WERI-Rb-1 (cell line): ENCODE results near the gene KAZN.

Experiments
- DNase-seq: peaks from one replicate; pipeline ENCODE4 v3.0.0-alpha.2; 2020
- H3K27ac ChIP-seq: fragments of 250-450 bp; sonication (Bioruptor Pico); 2 replicates; pipeline ENCODE4 v1.5.1; 2020; ENCODE audit warnings: mild to moderate bottlenecking, moderate library complexity
- H3K27me3 ChIP-seq: fragments of 250-450 bp; sonication (Bioruptor Pico); 2 replicates; pipeline ENCODE4 v1.5.1; 2021; ENCODE audit warnings: mild to moderate bottlenecking, low read depth, moderate library complexity; ENCODE audit not compliant: insufficient read depth, severe bottlenecking
- H3K36me3 ChIP-seq: fragments of 250-450 bp; sonication (Bioruptor Pico); 2 replicates; pipeline ENCODE4 v1.5.1; 2020; ENCODE audit warnings: mild to moderate bottlenecking, moderate library complexity
- H3K4me3 ChIP-seq: 2 replicates; pipeline ENCODE4 v1.5.1; 2011; ENCODE audit warnings: low read depth, mild to moderate bottlenecking, control low read depth, low read length
- H3K9me3 ChIP-seq: fragments of 250-450 bp; sonication (Bioruptor Pico); 2 replicates; pipeline ENCODE4 v1.5.1; 2021; ENCODE audit warnings: mild to moderate bottlenecking, moderate library complexity; ENCODE audit not compliant: severe bottlenecking
- TF ChIP-seq, protein P1 (sequence below): IDR thresholded peaks from 2 replicates; pipeline ENCODE4 v1.5.1; 2011; ENCODE audit warnings: low read depth, mild to moderate bottlenecking, control low read depth, inconsistent platforms, low read length

Gene KAZN

DNA sequence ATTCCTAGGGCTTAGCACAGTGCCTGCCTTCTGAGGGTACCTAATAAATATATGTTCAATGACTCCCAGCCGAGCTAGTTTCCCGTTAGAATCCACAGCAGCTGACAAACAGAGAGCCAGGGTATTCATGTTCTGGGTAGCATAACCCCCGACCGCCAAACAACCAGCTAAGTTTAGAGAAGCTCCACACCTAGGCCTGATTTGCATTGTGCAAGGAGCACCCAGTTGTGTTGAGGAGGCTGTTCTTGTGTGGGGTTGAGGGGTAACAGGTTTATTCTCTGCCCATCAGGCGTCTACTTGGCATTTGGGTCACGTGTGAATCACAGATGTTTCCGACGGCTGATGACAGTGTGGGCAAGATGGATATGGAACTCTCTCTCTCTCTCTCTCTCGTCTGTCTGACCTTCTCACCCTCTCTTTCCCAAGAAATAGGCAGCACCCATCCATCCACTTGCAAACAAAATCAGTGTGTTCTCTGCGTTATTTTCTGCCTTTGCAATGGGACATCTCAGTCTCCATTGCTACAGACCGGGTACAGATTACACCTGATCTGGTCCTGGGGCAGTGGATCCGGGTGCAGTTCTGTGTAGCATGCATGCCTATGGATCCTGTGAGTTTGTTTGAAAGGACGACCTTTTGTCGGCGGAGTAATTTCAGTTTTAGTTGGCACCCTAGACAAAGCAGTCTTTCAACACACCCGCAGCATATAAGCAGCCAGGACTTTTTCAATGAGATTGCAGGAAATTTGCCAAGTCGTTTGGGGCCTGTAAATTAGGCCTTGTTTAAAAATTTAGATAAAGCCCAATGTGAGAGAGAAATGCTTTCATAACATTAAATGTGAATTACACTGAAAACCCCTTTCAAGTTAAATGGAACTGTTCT, 29.4 kb downstream of the KAZN start:
- peaks cover 7% of the 10 kb centered on the region for H3K9me3 ChIP-seq
- TF ChIP-seq, protein P1, sequence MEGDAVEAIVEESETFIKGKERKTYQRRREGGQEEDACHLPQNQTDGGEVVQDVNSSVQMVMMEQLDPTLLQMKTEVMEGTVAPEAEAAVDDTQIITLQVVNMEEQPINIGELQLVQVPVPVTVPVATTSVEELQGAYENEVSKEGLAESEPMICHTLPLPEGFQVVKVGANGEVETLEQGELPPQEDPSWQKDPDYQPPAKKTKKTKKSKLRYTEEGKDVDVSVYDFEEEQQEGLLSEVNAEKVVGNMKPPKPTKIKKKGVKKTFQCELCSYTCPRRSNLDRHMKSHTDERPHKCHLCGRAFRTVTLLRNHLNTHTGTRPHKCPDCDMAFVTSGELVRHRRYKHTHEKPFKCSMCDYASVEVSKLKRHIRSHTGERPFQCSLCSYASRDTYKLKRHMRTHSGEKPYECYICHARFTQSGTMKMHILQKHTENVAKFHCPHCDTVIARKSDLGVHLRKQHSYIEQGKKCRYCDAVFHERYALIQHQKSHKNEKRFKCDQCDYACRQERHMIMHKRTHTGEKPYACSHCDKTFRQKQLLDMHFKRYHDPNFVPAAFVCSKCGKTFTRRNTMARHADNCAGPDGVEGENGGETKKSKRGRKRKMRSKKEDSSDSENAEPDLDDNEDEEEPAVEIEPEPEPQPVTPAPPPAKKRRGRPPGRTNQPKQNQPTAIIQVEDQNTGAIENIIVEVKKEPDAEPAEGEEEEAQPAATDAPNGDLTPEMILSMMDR = no peak
- DNase-seq = no peak
- peak overlapping the region; percentile 67 for H3K27ac ChIP-seq
- no peaks in the 10 kb centered on the region for H3K36me3 ChIP-seq
- H3K27me3 ChIP-seq = no peaks in the 10 kb centered on the region
- no peak overlapping the region for H3K4me3 ChIP-seq

GRCh38 chr1:14629363-14630014, 31.0 kb downstream of the KAZN start:
- TF ChIP-seq, protein P1 = no peak
- Histone ChIP-seq H3K27me3 (no peaks in the 10 kb centered on the region), H3K36me3 (no peaks in the 10 kb centered on the region), H3K9me3 (peaks cover 3% of the 10 kb centered on the region), H3K4me3 (no peak overlapping the region), H3K27ac (no peak overlapping the region)
- DNase-seq = no peak

GRCh38 chr1:14630986-14631385, 32.5 kb downstream of the KAZN start:
- DNase-seq = peak; percentile 68
- Histone ChIP-seq H3K36me3 (no peaks in the 10 kb centered on the region), H3K27me3 (no peaks in the 10 kb centered on the region), H3K4me3 (peak overlapping the region; percentile 25), H3K9me3 (peaks cover 3% of the 10 kb centered on the region), H3K27ac (peak overlapping the region; percentile 41)
- TF ChIP-seq, protein P1 = no peak

GRCh38 chr1:14631421-14631820, 32.9 kb downstream of the KAZN start:
- TF ChIP-seq, protein P1 = no peak
- H3K9me3 ChIP-seq = peaks cover 3% of the 10 kb centered on the region
- peak; percentile 76 for DNase-seq
- H3K27ac ChIP-seq = peak overlapping the region; percentile 41
- H3K36me3 ChIP-seq = no peaks in the 10 kb centered on the region
- H3K4me3 ChIP-seq = peak overlapping the region; percentile 25
- H3K27me3 ChIP-seq = no peaks in the 10 kb centered on the region

DNA sequence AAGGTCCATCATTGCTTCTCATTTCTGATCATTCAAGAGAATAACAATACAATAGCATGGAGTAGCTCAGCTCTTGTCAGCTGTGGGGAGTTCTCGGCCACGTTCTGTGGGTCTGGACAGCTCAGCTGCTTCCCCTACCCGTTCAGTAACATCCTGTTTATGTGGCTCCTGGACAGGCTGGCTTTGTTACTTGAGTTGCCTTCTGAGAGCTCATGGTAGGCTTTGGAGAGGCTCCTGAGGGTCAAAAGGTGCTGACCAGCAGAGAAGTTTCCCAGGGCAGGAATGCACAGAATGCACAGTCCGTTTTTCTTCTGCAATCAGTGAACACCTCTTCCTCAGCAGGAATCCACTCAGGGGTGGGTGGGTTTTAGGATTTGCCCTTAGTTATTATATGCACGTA, 36.0 kb downstream of the KAZN start:
- Histone ChIP-seq H3K4me3 (no peak overlapping the region), H3K36me3 (no peaks in the 10 kb centered on the region), H3K27ac (no peak overlapping the region), H3K27me3 (no peaks in the 10 kb centered on the region), H3K9me3 (no peaks in the 10 kb centered on the region)
- TF ChIP-seq, protein P1 = no peak
- no peak for DNase-seq
